NCI-H526 (cell line): ENCODE data around the gene SLC25A41.
A peak's percentile ranks its signal among the peaks of the same experiment; 100 is the strongest.

ENCODE experiments used
- DNase-seq, 2 experiments: peaks; one replicate each; lab custom pipeline; 2025; lab: John Stamatoyannopoulos, UW

The SLC25A41 gene

GRCh38 chr19:6433663-6434062, at the start of gene SLC25A41:
Gene SLC25A41, minus strand, starts transcription at chr19:6433763. Its CDS starts 70 bp downstream, at chr19:6433693.
- no peak for DNase-seq

GRCh38 chr19:6483235-6483634, 49.7 kb upstream of the SLC25A41 start:
- DNase-seq, result no peak

GRCh38 chr19:6482343-6482686, 48.8 kb upstream of the SLC25A41 start:
- no peak for DNase-seq

GRCh38 chr19:6481541-6482342, 48.2 kb upstream of the SLC25A41 start, which contains the start of gene DENND1C:
Gene DENND1C, minus strand, starts transcription at chr19:6481787. Its CDS starts 92 bp downstream, at chr19:6481695.
- peak in 1 of 2 experiments; percentile 3 for DNase-seq

GRCh38 chr19:6480848-6481415, 47.4 kb upstream of the SLC25A41 start:
- no peak for DNase-seq

- DNase-seq, result no peak
These were observed 46.4 kb upstream of the SLC25A41 start for GRCh38 chr19:6479836-6480398.

GRCh38 chr19:6478815-6479214, 45.3 kb upstream of the SLC25A41 start:
- no peak for DNase-seq

- no peak for DNase-seq
These were observed 43.4 kb upstream of the SLC25A41 start for GRCh38 chr19:6476896-6477431.

GRCh38 chr19:6476155-6476895, 42.8 kb upstream of the SLC25A41 start:
- peak; percentile 85 to 96 for DNase-seq

GRCh38 chr19:6475321-6476108, 42.0 kb upstream of the SLC25A41 start:
- no peak for DNase-seq

GRCh38 chr19:6473647-6474046, 40.1 kb upstream of the SLC25A41 start:
- no peak for DNase-seq

- no peak for DNase-seq
These were observed 39.1 kb upstream of the SLC25A41 start for GRCh38 chr19:6472713-6473112.

GRCh38 chr19:6471076-6471475, 37.5 kb upstream of the SLC25A41 start:
- DNase-seq, result no peak

GRCh38 chr19:6470173-6470572, 36.6 kb upstream of the SLC25A41 start:
- DNase-seq, result no peak

GRCh38 chr19:6467384-6467783, 33.8 kb upstream of the SLC25A41 start:
- no peak for DNase-seq

GRCh38 chr19:6466526-6467248, 33.1 kb upstream of the SLC25A41 start:
- no peak for DNase-seq

GRCh38 chr19:6465663-6466062, 32.1 kb upstream of the SLC25A41 start:
- no peak for DNase-seq

GRCh38 chr19:6465006-6465405, 31.4 kb upstream of the SLC25A41 start:
- DNase-seq, result no peak

- peak; percentile 77 to 93 for DNase-seq
These were observed 30.7 kb upstream of the SLC25A41 start, which contains the start of gene CRB3 for GRCh38 chr19:6464070-6464873. Gene CRB3, plus strand, starts transcription at chr19:6464271. Its CDS starts 431 bp downstream, at chr19:6464702.
